Left colon (tissue), 2 donors: ENCODE results near the gene SIX4. TPM values are rescaled to one million over a fixed set of nuclear protein-coding genes. Genes with fewer than 3 reads are reported as not detected.
"Not testable (repeated sequence)": the region's sequence is repeated elsewhere in the genome, so short reads cannot be mapped to it uniquely, and the experiment has no call there.

Source experiments
- ATAC-seq: fragments of 200-7000 bp; cut with Tn5 transposase; one replicate; pipeline ENCODE4 v1.9.1; 2020; ENCODE audit warnings: mild to moderate bottlenecking, moderate library complexity
- DNase-seq, 2 donors: peaks; one replicate each; pipeline ENCODE4 v3.0.0-alpha.2; 2020
- intact Hi-C, 2 donors: fragments of 100-400 bp; cut with DNase I in 1 of 2; cut with micrococcal nuclease in 1 of 2; formaldehyde crosslinking; loops; one replicate each; pipeline versions ENCODE4 v1.11.2 to v1.14.0; 2022; cut with DNase I, micrococcal nuclease
- long read RNA-seq: library from polyadenylated mRNA; unstranded; transcript quantifications from one replicate; pipeline ENCODE4 v2.0.0, GENCODE V29; 2021
- total RNA-seq, 2 donors: library from RNA; stranded (reverse); fragmentation: NEBNext Ultra II Directional; extraction: Animal tissue kit (Norgen Biotek cat#: 25700); gene quantifications; one replicate each; pipeline ENCODE4 v1.2.1, GENCODE V29; 2021
- donor health status: DM: no; HTN: no; CAD: no.
- donor health status: DM: yes; HTN: yes; CAD: no.

SIX4 gene
- under 1 TPM; 0.09 to 0.11 TPM for total RNA-seq
- long read RNA-seq, result 0 reads

GRCh38 chr14:60723907-60724618 lies at the start of gene SIX4:
TSS of gene SIX4 (minus strand) at chr14:60724351. CDS start at chr14:60724074, 277 bp downstream.
- intact Hi-C loops, result no loop called here
- DNase-seq (peak; percentile 37 to 44), ATAC-seq (peak; percentile 85)

- DNase-seq, result no peak
- ATAC-seq, result no peak
- intact Hi-C loops, result no loop called here
These were observed 49.4 kb upstream of the SIX4 start for GRCh38 chr14:60773558-60773957.

GRCh38 chr14:60771117-60771516 lies 47.0 kb upstream of the SIX4 start:
- ATAC-seq (no peak), DNase-seq (no peak)
- intact Hi-C loops, result no loop called here

- DNase-seq (no peak), ATAC-seq (no peak)
- intact Hi-C loops, result no loop called here
These were observed 44.5 kb upstream of the SIX4 start for GRCh38 chr14:60768602-60769001.

GRCh38 chr14:60760644-60761364 lies 36.7 kb upstream of the SIX4 start:
- DNase-seq (no peak), ATAC-seq (no peak)
- intact Hi-C loops, result no loop called here

- no peak for ATAC-seq
- intact Hi-C loops, result no loop called here
- no peak for DNase-seq
These were observed 36.1 kb upstream of the SIX4 start for GRCh38 chr14:60760209-60760608.

- no peak for DNase-seq
- intact Hi-C loops, result no loop called here
- ATAC-seq, result no peak
These were observed 34.7 kb upstream of the SIX4 start for GRCh38 chr14:60758885-60759284.

- ATAC-seq (no peak), DNase-seq (no peak)
- intact Hi-C loops, result no loop called here
These were observed 33.4 kb upstream of the SIX4 start for GRCh38 chr14:60757567-60758002.

- intact Hi-C loops, result no loop called here
- no peak for ATAC-seq
- DNase-seq, result no peak
These were observed 32.7 kb upstream of the SIX4 start for GRCh38 chr14:60756847-60757246.

- ATAC-seq (peak; percentile 34), DNase-seq (no peak)
These were observed 29.3 kb upstream of the SIX4 start for GRCh38 chr14:60753264-60754119.

GRCh38 chr14:60744566-60744965 lies 20.4 kb upstream of the SIX4 start:
- ATAC-seq, result no peak
- intact Hi-C loops, result no loop called here
- no peak for DNase-seq

More at GRCh38 chr14:60753264-60754119, 29.3 kb upstream of the SIX4 start:
- intact Hi-C loops, result no loop called here

- intact Hi-C loops, result no loop called here
- ATAC-seq (no peak), DNase-seq (no peak)
These were observed 14.8 kb upstream of the SIX4 start for GRCh38 chr14:60738843-60739508.

GRCh38 chr14:60736494-60736893 lies 12.3 kb upstream of the SIX4 start:
- no peak for ATAC-seq
- DNase-seq, result no peak
- intact Hi-C loops, result no loop called here

GRCh38 chr14:60735416-60735815 lies 11.3 kb upstream of the SIX4 start:
- ATAC-seq, result no peak
- intact Hi-C loops, result no loop called here
- DNase-seq, result no peak

GRCh38 chr14:60734465-60735242 lies 10.5 kb upstream of the SIX4 start, which contains the start of gene MNAT1:
TSS of gene MNAT1 (plus strand) at chr14:60734761. CDS start at chr14:60734863, 102 bp downstream.
- DNase-seq, result peak; percentile 66 to 71
- peak; percentile 97 for ATAC-seq
- intact Hi-C loops, result no loop called here

GRCh38 chr14:60732840-60733483 lies 8.8 kb upstream of the SIX4 start:
- ATAC-seq (no peak), DNase-seq (no peak)

GRCh38 chr14:60731291-60731690 lies 7.1 kb upstream of the SIX4 start:
- ATAC-seq, intact Hi-C loops, DNase-seq: not testable (repeated sequence)

More at GRCh38 chr14:60732840-60733483, 8.8 kb upstream of the SIX4 start:
- intact Hi-C loops, result no loop called here
